ENCODE measurements around the gene MARCKS. TPM values are rescaled to one million over a fixed set of nuclear protein-coding genes. Genes with fewer than 3 reads are reported as not detected.

MARCKS gene
- polyA plus RNA-seq, 4 donors: 224 to 317 (median 274) TPM

GRCh38 chr6:113848811-113849210, 8.3 kb upstream of the MARCKS start:
- no peak for DNase-seq (ENCODE audit: low read depth in 4 of 4, low spot score in 2 of 4)

DNA sequence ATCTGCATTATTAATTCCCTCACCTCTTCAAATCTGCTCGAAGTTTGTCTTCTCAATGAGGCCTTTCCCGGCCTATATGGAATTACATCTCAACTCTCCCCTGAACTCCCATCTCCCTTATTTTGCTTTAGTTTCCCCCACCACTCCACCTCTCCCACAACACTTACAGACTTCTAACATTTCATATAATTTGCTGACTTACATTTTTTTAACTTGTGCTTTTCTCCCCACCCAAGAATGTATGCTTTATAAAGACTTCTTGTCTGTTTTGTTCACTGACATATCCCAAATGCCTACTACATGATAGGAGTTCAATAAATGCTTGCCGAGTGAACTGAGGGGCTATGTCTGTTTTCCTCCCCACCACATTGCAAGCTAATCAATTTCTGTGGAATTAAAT, 3.9 kb upstream of the MARCKS start:
- no peak for DNase-seq (ENCODE audit: low read depth in 4 of 4, low spot score in 2 of 4)

DNA sequence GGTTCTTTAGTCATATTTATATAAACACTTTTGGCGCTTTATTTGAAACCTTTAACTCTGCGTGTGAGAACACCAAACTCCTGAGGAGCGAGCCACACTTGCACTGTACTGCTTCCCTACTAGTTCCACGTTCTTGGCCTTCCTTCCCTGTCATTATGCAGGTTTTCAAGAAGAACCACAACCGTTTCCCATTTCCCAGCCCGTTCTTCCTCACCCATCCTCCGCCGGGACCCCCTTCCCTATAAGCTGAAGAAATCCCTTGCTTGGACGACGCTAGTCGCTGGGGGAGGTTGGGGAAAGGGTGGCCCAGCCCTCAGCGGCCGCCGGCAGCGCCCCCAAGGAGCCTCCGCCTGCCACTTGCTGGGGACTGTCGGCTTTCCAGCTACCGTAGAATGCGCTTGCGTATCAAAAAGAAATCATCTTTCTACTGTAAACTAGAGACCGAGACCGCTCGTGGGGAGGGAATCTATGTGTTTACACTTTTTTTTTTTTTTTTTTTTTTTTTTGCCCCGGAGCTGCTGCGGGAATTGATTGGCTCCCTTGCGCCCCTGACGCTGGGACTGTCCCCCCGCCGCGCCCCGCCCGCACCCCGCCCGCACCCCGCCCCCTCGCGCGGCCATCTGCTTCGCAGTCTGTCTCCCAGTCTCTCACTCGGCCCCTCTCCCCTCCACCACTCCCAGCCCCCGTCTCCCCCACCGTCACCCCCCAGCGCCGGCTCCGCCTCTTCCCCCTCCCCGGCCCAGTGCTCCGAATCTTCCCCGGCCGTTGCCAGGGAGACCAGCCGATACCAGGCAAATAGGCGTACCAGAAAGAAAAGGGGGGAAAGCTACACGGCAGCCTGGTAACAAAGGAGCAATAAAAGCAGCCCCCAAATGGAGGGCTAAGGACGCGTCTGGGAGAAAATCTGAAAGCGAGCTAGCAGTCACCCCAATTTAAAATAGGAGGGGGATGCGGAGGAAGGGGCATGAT, 2.3 kb upstream of the MARCKS start:
- DNase-seq (ENCODE audit: low read depth in 4 of 4, low spot score in 2 of 4): peak in 3 of 4 donors; percentile 69 to 77 (median 75)

DNA sequence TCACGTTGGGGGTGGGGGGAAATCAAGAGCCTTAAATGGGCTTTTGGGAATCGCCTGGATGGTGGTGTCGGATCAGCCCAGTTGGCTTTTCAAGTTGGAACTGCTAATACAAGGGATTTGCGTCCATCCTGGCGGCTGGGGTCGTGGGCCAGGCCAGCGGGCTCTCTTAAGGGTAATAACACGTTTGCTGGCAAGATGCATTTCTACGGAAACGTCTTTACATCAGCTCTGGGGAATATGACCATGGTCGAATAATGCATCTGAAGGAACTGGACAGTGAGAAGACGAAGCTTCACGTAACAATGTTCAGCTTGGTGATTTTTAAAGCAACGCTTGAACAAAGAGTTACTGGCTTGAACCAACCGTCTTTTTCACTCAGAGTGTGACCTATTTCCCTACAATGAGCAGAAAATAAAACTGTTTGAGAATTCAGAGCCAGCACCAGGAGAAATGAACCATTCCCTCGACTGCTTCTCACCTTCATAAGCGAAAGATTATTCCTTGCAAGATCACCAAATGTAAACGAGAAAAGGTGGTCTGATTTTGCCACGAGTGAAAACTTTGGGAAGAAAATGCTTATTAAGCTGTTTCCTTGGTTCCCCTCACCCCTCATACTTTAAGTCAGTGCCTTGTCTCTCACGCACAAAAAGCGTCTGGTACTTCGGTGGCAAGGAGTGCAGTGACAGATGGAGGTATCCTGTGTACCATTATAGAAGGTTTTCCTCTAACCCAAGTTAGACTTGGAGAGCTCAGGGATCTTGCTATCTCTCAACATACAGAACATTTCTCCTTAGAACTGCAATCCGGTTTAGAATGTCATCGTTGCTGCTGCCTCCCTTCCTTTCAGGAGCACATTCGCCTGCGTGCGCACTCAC, 1.4 kb upstream of the MARCKS start:
- DNase-seq (ENCODE audit: low read depth in 4 of 4, low spot score in 2 of 4): peak in 3 of 4 donors; percentile 63 to 90 (median 68)

GRCh38 chr6:113856375-113856624, 845 bp upstream of the MARCKS start:
- DNase-seq (ENCODE audit: low read depth in 4 of 4, low spot score in 2 of 4): no peak

- peak in 1 of 4 donors; percentile 49 for DNase-seq (ENCODE audit: low read depth in 4 of 4, low spot score in 2 of 4)
These were observed 673 bp downstream of the MARCKS start for GRCh38 chr6:113857556-113858479.

DNA sequence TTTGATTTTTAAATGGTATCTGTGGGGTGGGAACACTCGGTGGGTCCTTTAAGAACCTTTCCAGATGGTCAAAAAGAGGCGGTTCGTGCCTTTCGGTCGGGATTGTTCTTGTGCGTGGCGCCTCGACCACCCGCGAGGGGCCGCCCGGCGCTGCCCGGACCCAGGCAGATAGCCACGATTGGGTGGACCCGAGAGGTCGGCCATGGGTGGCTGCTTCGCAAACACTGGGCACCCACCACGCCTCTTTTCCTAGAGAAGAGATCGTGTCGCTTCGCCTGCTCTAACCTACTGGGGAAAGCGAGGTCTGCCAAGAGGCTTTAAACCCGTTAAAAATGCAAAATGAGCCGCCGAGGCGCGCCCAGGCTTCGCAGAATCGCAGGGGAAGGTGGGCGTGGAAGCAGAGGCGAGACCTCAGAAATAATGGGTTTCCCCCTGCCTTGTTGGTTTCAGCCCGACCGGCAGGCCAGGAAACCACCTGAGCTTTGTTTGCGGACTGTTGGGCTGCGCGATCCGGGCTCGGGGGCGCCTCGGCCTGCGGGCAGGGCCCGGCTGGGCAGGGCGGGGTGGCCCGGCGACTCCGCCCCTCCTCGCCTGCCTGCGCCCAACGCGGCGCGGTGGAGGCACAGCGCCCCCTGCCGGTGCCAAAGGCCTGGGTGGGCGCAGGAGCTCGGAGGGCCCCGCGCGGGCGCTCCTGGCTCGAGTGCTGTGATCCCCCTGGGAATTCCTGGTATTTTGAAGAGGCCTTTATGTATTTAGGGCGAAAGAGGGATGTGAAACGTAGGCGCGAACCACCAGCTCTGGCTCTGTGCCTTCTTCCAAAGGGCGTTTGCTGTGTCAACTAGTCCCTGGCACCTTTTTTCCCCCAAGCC, 1.6 kb downstream of the MARCKS start:
- peak; percentile 82 to 87 (median 84) for DNase-seq (ENCODE audit: low read depth in 4 of 4, low spot score in 2 of 4)

- DNase-seq (ENCODE audit: low read depth in 4 of 4, low spot score in 2 of 4): peak in 1 of 4 donors; percentile 21
These were observed 2.4 kb downstream of the MARCKS start for GRCh38 chr6:113859349-113860180.

DNA sequence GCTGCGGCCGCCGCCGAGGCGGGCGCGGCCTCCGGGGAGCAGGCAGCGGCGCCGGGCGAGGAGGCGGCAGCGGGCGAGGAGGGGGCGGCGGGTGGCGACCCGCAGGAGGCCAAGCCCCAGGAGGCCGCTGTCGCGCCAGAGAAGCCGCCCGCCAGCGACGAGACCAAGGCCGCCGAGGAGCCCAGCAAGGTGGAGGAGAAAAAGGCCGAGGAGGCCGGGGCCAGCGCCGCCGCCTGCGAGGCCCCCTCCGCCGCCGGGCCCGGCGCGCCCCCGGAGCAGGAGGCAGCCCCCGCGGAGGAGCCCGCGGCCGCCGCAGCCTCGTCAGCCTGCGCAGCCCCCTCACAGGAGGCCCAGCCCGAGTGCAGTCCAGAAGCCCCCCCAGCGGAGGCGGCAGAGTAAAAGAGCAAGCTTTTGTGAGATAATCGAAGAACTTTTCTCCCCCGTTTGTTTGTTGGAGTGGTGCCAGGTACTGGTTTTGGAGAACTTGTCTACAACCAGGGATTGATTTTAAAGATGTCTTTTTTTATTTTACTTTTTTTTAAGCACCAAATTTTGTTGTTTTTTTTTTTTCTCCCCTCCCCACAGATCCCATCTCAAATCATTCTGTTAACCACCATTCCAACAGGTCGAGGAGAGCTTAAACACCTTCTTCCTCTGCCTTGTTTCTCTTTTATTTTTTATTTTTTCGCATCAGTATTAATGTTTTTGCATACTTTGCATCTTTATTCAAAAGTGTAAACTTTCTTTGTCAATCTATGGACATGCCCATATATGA, 3.2 kb downstream of the MARCKS start:
- DNase-seq (ENCODE audit: low read depth in 4 of 4, low spot score in 2 of 4): peak in 1 of 4 donors; percentile 28

GRCh38 chr6:113862112-113862511, 5.0 kb downstream of the MARCKS start:
- no peak for DNase-seq (ENCODE audit: low read depth in 4 of 4, low spot score in 2 of 4)

DNA sequence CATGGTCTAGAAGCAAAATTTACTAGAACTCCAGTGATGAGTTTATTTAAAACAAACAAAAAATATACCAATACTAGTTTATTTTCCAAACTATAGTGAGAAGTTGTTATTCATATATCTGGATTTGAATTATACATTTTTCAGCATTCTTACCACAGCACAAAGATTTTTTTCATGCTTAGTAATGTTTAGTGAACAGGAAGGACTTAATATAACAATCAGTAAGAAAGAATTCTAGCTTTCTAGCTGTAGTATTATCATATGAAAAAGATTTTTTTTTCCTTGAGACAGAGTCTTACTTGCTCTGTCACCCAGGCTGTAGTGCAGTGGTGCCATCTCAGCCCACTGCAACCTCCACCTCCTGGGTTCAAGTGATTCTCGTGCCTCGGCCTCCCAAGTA, 13.8 kb downstream of the MARCKS start:
- no peak for DNase-seq (ENCODE audit: low read depth in 4 of 4, low spot score in 2 of 4)

DNA sequence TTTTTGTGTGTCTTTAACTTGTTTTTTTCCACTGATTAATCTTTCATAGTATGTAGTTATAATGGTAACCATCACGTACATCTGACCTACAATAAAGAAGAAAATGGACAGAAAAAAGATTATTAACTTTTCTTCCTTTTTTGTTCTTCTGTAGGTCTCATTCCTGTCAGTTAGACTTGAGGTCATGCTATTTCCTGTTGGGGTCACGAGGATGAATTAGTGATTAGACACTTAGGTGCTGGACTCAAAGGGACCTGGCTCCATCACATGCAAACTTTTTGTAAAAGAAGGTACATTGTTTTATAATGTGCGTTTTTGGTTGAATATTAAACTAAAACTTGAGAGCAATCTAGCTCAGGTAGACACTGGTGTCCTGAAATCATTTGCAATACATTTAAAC, 14.8 kb downstream of the MARCKS start:
- DNase-seq (ENCODE audit: low read depth in 4 of 4, low spot score in 2 of 4): no peak

- DNase-seq (ENCODE audit: low read depth in 4 of 4, low spot score in 2 of 4): no peak
These were observed 16.0 kb downstream of the MARCKS start for GRCh38 chr6:113873043-113873667.

- DNase-seq (ENCODE audit: low read depth in 4 of 4, low spot score in 2 of 4): no peak
These were observed 18.3 kb downstream of the MARCKS start for GRCh38 chr6:113875470-113875869.

GRCh38 chr6:113876695-113877094, 19.6 kb downstream of the MARCKS start:
- DNase-seq (ENCODE audit: low read depth in 4 of 4, low spot score in 2 of 4): no peak

- peak in 3 of 4 donors; percentile 60 to 67 (median 64) for DNase-seq (ENCODE audit: low read depth in 4 of 4, low spot score in 2 of 4)
These were observed 22.3 kb downstream of the MARCKS start for GRCh38 chr6:113879186-113880096.

Measured in left renal cortex interstitium (tissue), 4 donors.